Endothelial cell of umbilical vein (primary cell): ENCODE results near the gene LAG3. TPM values are rescaled to one million over a fixed set of nuclear protein-coding genes. Genes with fewer than 3 reads are reported as not detected.

Experiments
- BruUV-seq: library from RNA; stranded (reverse); fragments of 400-500 nt; replicated peaks from 2 replicates; lab custom pipeline; 2021; lab: Mats Ljungman, UMichigan
- CTCF ChIA-PET: fragments of 300-600, 350-600 bp; sonication (Branson Sonifier 250); formaldehyde crosslinking; loops from one replicate; lab custom pipeline; 2021; ENCODE audit warnings: antibody characterized with exemption, inconsistent platforms; lab: Charles Lee
- POLR2A ChIA-PET: fragments of 300-600, 350-600 bp; sonication (Branson Sonifier 250); formaldehyde crosslinking; loops from one replicate; lab custom pipeline; 2021; ENCODE audit warnings: antibody characterized with exemption, inconsistent platforms; lab: Charles Lee
- DNase-seq: peaks from one replicate; pipeline ENCODE4 v3.0.0-alpha.2; 2011; ENCODE audit warnings: low read depth, low spot score
- FAIRE-seq: peaks from 2 replicates; lab custom pipeline; 2011; peaks lifted over from hg19 to GRCh38; lab: Jason Lieb, UNC
- H2AFZ ChIP-seq: 2 replicates; pipeline ENCODE4 v1.6.0; 2012; ENCODE audit warnings: low read depth, low read length, control low read depth, inconsistent platforms
- H3K27ac ChIP-seq: 2 replicates; pipeline ENCODE4 v1.5.1; 2011; ENCODE audit warnings: low read depth, mild to moderate bottlenecking, control low read depth, low read length, moderate library complexity; ENCODE audit not compliant: insufficient read depth
- H3K27me3 ChIP-seq, 2 experiments: 2 replicates each; pipeline versions ENCODE4 v1.6.0 to v1.6.1; 2011; ENCODE audit warnings: low read length in 2 of 2, mixed read lengths in 1 of 2; ENCODE audit not compliant: control insufficient read depth in 2 of 2, insufficient read depth in 2 of 2
- H3K36me3 ChIP-seq, 2 experiments: 2 replicates in 1 of 2; 3 replicates in 1 of 2; pipeline ENCODE4 v1.5.1; 2011; ENCODE audit warnings: low read length in 2 of 2, mild to moderate bottlenecking in 1 of 2, moderate library complexity in 1 of 2; ENCODE audit not compliant: control insufficient read depth in 2 of 2, insufficient read depth in 2 of 2; ENCODE audit errors: extremely low read depth in 1 of 2
- H3K4me1 ChIP-seq: 3 replicates; pipeline ENCODE4 v1.5.1; 2011; ENCODE audit warnings: mild to moderate bottlenecking, low read length; ENCODE audit not compliant: control insufficient read depth, insufficient read depth; ENCODE audit errors: extremely low read depth
- H3K4me2 ChIP-seq: 2 replicates; pipeline ENCODE4 v1.6.1; 2011; ENCODE audit warnings: low read length, control low read depth, mixed read lengths; ENCODE audit not compliant: insufficient read depth
- H3K4me3 ChIP-seq, 3 experiments: fragments of 200-600 bp in 1 of 3; sonication (generic), shearing (Covaris generic) in 1 of 3; replicated peaks in 1 of 3; 2 replicates each; pipeline ENCODE4 v1.5.1; 2011 to 2016; ENCODE audit warnings: control low read depth in 3 of 3, low read length in 3 of 3, mild to moderate bottlenecking in 2 of 3, inconsistent platforms in 1 of 3, low read depth in 1 of 3, moderate library complexity in 1 of 3; ENCODE audit not compliant: insufficient read depth in 1 of 3
- H3K79me2 ChIP-seq: 2 replicates; pipeline ENCODE4 v1.6.0; 2012; ENCODE audit warnings: low read length, inconsistent platforms; ENCODE audit not compliant: control insufficient read depth, insufficient read depth
- H3K9ac ChIP-seq: replicated peaks from 2 replicates; pipeline ENCODE3; 2011; ENCODE audit warnings: low read length, control low read depth; ENCODE audit not compliant: insufficient read depth; ENCODE audit errors: extremely low read depth
- H3K9me1 ChIP-seq: replicated peaks from 3 replicates; pipeline ENCODE4 v1.6.0; 2011; ENCODE audit warnings: mild to moderate bottlenecking, low read length; ENCODE audit not compliant: control insufficient read depth, insufficient read depth; ENCODE audit errors: extremely low read depth
- H3K9me3 ChIP-seq: replicated peaks from 2 replicates; pipeline ENCODE4 v1.5.1; 2012; ENCODE audit warnings: low read length, inconsistent platforms; ENCODE audit not compliant: control insufficient read depth, insufficient read depth
- H4K20me1 ChIP-seq: replicated peaks from 2 replicates; pipeline ENCODE3; 2011; ENCODE audit warnings: mild to moderate bottlenecking, low read length; ENCODE audit not compliant: control insufficient read depth, insufficient read depth; ENCODE audit errors: extremely low read depth
- EZH2 ChIP-seq: IDR thresholded peaks from 2 replicates; pipeline ENCODE4 v1.6.1; 2012; ENCODE audit warnings: borderline replicate concordance, low read depth, mild to moderate bottlenecking, moderate library complexity, low read length, inconsistent platforms; ENCODE audit not compliant: severe bottlenecking
- FOS ChIP-seq: IDR thresholded peaks from 2 replicates; pipeline ENCODE4 v1.6.1; 2011; ENCODE audit warnings: mild to moderate bottlenecking, low read length, moderate library complexity, borderline replicate concordance; ENCODE audit not compliant: insufficient read depth
- JUN ChIP-seq: IDR thresholded peaks from 2 replicates; pipeline ENCODE4 v1.6.1; 2011; ENCODE audit warnings: borderline replicate concordance, low read depth; ENCODE audit not compliant: insufficient read length, insufficient read depth
- MYC ChIP-seq: IDR thresholded peaks from one replicate; pipeline ENCODE4 v1.6.1; 2011; ENCODE audit warnings: mild to moderate bottlenecking, low read depth, low read length
- dilution Hi-C: fragments of 300-500 bp; cut with MboI; formaldehyde crosslinking; loops from one replicate; pipeline ENCODE4 v1.15.0; 2019; ENCODE audit warnings: low sequenced_read_pairs; ENCODE audit not compliant: extremely low pct_ligation_motif_present
- intact Hi-C: fragments of 100-400 bp; cut with micrococcal nuclease; formaldehyde crosslinking; loops from one replicate; pipeline ENCODE4 v1.10.0; 2022
- polyA plus RNA-seq, 4 experiments: library from polyadenylated mRNA; depleted of rRNA in 3 of 4; stranded (reverse) in 3 of 4; unstranded in 1 of 4; fragments of >200 nt; gene quantifications; 2 replicates each; pipeline versions ENCODE4 v1.2.1 to v1.2.3, GENCODE V29; 2011 to 2012; ENCODE audit warnings: missing spikeins in 1 of 4
- total RNA-seq: library from RNA; stranded (reverse); gene quantifications from 2 replicates; pipeline ENCODE4 v1.2.3, GENCODE V29; 2021
- TF ChIP-seq, protein P1 (sequence below): IDR thresholded peaks from 2 replicates; pipeline ENCODE4 v1.6.1; 2011; ENCODE audit not compliant: insufficient read depth, insufficient read length
- TF ChIP-seq, protein P2 (sequence below), 2 donors: IDR thresholded peaks; 1 replicate in 1 of 2; 2 replicates in 1 of 2; pipeline ENCODE4 v1.5.1; 2011; ENCODE audit warnings: low read length in 2 of 2, mild to moderate bottlenecking in 2 of 2, moderate library complexity in 2 of 2, control low read depth in 1 of 2, inconsistent platforms in 1 of 2, low read depth in 1 of 2; ENCODE audit not compliant: insufficient read depth in 1 of 2; ENCODE audit errors: extremely low read depth in 1 of 2

Gene LAG3
- total and polyA plus RNA-seq, 2 donors (not counting 3 experiments of a cell fraction or from before 2014, with no cell fraction given): 1.3 to 3.8 TPM

- H3K27ac ChIP-seq: no peak overlapping the region
- no peaks in the 10 kb centered on the region for H4K20me1 ChIP-seq
- DNase-seq (no peak), FAIRE-seq (no peak)
- H3K27me3 ChIP-seq: peaks cover 0 to 11% of the 10 kb centered on the region in 2 experiments
- dilution Hi-C loops: no loop called here
- no peak overlapping the region for H3K4me2 ChIP-seq
- TF ChIP-seq, protein P1, sequence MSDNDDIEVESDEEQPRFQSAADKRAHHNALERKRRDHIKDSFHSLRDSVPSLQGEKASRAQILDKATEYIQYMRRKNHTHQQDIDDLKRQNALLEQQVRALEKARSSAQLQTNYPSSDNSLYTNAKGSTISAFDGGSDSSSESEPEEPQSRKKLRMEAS: no peak
- TF ChIP-seq JUN: no peak
- no peak for TF ChIP-seq MYC
- no peak for TF ChIP-seq EZH2
- TF ChIP-seq FOS: no peak
- TF ChIP-seq, protein P2, sequence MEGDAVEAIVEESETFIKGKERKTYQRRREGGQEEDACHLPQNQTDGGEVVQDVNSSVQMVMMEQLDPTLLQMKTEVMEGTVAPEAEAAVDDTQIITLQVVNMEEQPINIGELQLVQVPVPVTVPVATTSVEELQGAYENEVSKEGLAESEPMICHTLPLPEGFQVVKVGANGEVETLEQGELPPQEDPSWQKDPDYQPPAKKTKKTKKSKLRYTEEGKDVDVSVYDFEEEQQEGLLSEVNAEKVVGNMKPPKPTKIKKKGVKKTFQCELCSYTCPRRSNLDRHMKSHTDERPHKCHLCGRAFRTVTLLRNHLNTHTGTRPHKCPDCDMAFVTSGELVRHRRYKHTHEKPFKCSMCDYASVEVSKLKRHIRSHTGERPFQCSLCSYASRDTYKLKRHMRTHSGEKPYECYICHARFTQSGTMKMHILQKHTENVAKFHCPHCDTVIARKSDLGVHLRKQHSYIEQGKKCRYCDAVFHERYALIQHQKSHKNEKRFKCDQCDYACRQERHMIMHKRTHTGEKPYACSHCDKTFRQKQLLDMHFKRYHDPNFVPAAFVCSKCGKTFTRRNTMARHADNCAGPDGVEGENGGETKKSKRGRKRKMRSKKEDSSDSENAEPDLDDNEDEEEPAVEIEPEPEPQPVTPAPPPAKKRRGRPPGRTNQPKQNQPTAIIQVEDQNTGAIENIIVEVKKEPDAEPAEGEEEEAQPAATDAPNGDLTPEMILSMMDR (IDR thresholded peaks at IDR 0.05; ENCODE audit: extremely low read depth in 1 of 2, insufficient read depth in 1 of 2, low read depth in 1 of 2, low read length in 2 of 2): no peak
- no peaks in the 10 kb centered on the region for H3K4me1 ChIP-seq
- H3K36me3 ChIP-seq: no peaks in the 10 kb centered on the region
- POLR2A ChIA-PET: no interaction called here
- H3K9me3 ChIP-seq: no peaks in the 10 kb centered on the region
- CTCF ChIA-PET: interaction anchor here (0.9 to 2.7 kb wide), 6 partner anchors 8 to 47 kb away, joined by 3 to 11 read pairs (median 5); partner anchors contain the start of genes GPR162 and PTMS
- H3K79me2 ChIP-seq: no peaks in the 10 kb centered on the region
- no TSS peak for BruUV-seq
- no peaks in the 10 kb centered on the region for H3K9me1 ChIP-seq
- no peak overlapping the region for H3K9ac ChIP-seq
- H3K4me3 ChIP-seq: no peak overlapping the region
- intact Hi-C loops: no loop called here
- H2AFZ ChIP-seq: no peak overlapping the region
Measured at GRCh38 chr12:6813363-6813762, 41.0 kb downstream of the LAG3 start.
